Measurements from ENCODE around the gene CDH13.

Gene CDH13

DNA sequence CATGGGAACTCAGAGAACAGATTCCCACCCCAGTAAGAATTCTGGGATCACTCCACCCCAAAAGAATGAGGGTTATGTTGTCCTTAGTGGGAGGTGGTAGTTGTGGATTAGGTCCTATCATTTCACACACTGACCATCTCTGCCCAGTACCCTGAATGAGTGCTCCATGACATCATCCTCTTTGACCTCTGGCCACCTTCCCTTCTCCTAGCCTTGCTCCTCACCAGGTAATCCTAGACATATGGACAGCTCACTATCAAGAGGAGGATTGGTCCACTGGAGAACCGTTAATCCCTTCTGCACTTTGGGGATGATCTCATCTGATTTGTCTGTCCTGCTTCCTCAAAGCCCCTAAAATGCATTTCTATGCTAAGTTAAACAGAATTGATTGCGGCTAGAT lies 642.8 kb downstream of the CDH13 start:
- Histone ChIP-seq H3K9ac (ENCODE audit: low read length) (no peak overlapping the region), H3F3A (ENCODE audit: insufficient read depth, low read length) (no peaks in the 10 kb centered on the region), H3K9me3 (replicated peaks; ENCODE audit: insufficient read depth, low read length) (no peaks in the 10 kb centered on the region), H3K9me2 (replicated peaks; ENCODE audit: insufficient read depth, low read length) (no peaks in the 10 kb centered on the region), H2AFZ (ENCODE audit: low read length) (no peak overlapping the region), H3K27me3 (replicated peaks; ENCODE audit: insufficient read depth, low read length) (no peaks in the 10 kb centered on the region), H3K36me3 (replicated peaks; ENCODE audit: insufficient read depth, low read length) (no peaks in the 10 kb centered on the region), H3K27ac (ENCODE audit: low read length) (no peak overlapping the region), H3K4me2 (ENCODE audit: low read depth, low read length) (no peak overlapping the region), H3K79me2 (ENCODE audit: low read length) (no peaks in the 10 kb centered on the region), H3K4me3 (ENCODE audit: low read length) (no peak overlapping the region), H3K4me1 (ENCODE audit: low read length) (no peaks in the 10 kb centered on the region), H4K20me1 (ENCODE audit: insufficient read depth, low read length) (no peaks in the 10 kb centered on the region)
- DNase-seq: no peak
- TF ChIP-seq EZH2 (optimal IDR thresholded peaks at IDR 0.05; ENCODE audit: low read depth, low read length) (no peak), EZH2phosphoT487 (IDR thresholded peaks at IDR 0.05; ENCODE audit: low read length) (no peak)
- TF ChIP-seq, protein P1, sequence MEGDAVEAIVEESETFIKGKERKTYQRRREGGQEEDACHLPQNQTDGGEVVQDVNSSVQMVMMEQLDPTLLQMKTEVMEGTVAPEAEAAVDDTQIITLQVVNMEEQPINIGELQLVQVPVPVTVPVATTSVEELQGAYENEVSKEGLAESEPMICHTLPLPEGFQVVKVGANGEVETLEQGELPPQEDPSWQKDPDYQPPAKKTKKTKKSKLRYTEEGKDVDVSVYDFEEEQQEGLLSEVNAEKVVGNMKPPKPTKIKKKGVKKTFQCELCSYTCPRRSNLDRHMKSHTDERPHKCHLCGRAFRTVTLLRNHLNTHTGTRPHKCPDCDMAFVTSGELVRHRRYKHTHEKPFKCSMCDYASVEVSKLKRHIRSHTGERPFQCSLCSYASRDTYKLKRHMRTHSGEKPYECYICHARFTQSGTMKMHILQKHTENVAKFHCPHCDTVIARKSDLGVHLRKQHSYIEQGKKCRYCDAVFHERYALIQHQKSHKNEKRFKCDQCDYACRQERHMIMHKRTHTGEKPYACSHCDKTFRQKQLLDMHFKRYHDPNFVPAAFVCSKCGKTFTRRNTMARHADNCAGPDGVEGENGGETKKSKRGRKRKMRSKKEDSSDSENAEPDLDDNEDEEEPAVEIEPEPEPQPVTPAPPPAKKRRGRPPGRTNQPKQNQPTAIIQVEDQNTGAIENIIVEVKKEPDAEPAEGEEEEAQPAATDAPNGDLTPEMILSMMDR (IDR thresholded peaks at IDR 0.05; ENCODE audit: low read length): no peak

DNA sequence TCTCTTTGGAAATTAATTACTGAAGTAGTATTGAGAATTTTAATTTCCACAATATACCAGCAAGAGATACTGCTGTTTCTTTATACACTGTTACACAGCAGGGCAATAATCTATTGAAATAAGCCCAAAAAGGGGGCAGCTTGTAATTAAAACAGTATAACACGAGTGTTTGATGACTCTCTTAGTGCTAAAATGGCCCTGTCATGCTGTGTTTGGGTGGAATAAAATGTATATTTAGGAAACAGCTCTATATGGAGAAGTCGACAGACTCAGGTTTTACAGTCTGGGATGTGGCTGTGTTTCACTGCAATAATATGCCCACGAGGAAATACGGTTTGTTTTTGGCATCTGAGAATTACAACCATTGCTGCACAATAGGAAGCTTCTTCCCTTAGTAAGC lies 643.3 kb downstream of the CDH13 start:
- Histone ChIP-seq H3K4me3 (ENCODE audit: low read length) (no peak overlapping the region), H3K4me2 (ENCODE audit: low read depth, low read length) (no peak overlapping the region), H3K9me2 (replicated peaks; ENCODE audit: insufficient read depth, low read length) (no peaks in the 10 kb centered on the region), H3K27me3 (replicated peaks; ENCODE audit: insufficient read depth, low read length) (no peaks in the 10 kb centered on the region), H3K4me1 (ENCODE audit: low read length) (no peaks in the 10 kb centered on the region), H3K27ac (ENCODE audit: low read length) (no peak overlapping the region), H3K9me3 (replicated peaks; ENCODE audit: insufficient read depth, low read length) (no peaks in the 10 kb centered on the region), H3K79me2 (ENCODE audit: low read length) (no peaks in the 10 kb centered on the region), H3F3A (ENCODE audit: insufficient read depth, low read length) (no peaks in the 10 kb centered on the region), H4K20me1 (ENCODE audit: insufficient read depth, low read length) (no peaks in the 10 kb centered on the region), H3K36me3 (replicated peaks; ENCODE audit: insufficient read depth, low read length) (no peaks in the 10 kb centered on the region), H3K9ac (ENCODE audit: low read length) (no peak overlapping the region), H2AFZ (ENCODE audit: low read length) (no peak overlapping the region)
- DNase-seq: no peak
- TF ChIP-seq EZH2phosphoT487 (IDR thresholded peaks at IDR 0.05; ENCODE audit: low read length) (no peak), EZH2 (optimal IDR thresholded peaks at IDR 0.05; ENCODE audit: low read depth, low read length) (no peak)
- TF ChIP-seq, protein P1 (IDR thresholded peaks at IDR 0.05; ENCODE audit: low read length): no peak

DNA sequence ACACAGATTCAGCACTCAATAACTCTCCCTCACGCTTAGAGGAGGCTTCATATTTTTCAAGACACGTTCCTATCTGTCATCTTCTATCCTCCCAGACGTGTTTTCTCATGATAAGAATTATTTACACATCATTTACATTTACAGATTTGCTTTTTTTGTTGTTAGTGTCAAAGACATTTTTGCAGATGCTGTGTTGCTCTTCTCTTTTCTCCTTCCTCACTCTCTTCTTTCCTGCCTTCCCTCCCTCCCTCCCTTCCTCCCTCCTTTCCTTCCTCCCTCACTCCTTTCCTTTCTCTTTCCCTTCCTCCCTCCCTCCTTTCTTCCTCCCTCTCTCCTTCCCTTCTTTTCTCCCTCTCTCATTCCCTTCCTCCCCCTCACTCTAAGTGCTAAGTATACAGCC lies 643.9 kb downstream of the CDH13 start:
- Histone ChIP-seq H3K4me1 (ENCODE audit: low read length) (no peaks in the 10 kb centered on the region), H3K4me2 (ENCODE audit: low read depth, low read length) (no peak overlapping the region), H3K27me3 (replicated peaks; ENCODE audit: insufficient read depth, low read length) (no peaks in the 10 kb centered on the region), H3K9ac (ENCODE audit: low read length) (no peak overlapping the region), H3K79me2 (ENCODE audit: low read length) (no peaks in the 10 kb centered on the region), H3K9me2 (replicated peaks; ENCODE audit: insufficient read depth, low read length) (no peaks in the 10 kb centered on the region), H2AFZ (ENCODE audit: low read length) (no peak overlapping the region), H3F3A (ENCODE audit: insufficient read depth, low read length) (no peaks in the 10 kb centered on the region), H4K20me1 (ENCODE audit: insufficient read depth, low read length) (no peaks in the 10 kb centered on the region), H3K36me3 (replicated peaks; ENCODE audit: insufficient read depth, low read length) (no peaks in the 10 kb centered on the region), H3K9me3 (replicated peaks; ENCODE audit: insufficient read depth, low read length) (no peaks in the 10 kb centered on the region), H3K27ac (ENCODE audit: low read length) (no peak overlapping the region), H3K4me3 (ENCODE audit: low read length) (no peak overlapping the region)
- TF ChIP-seq EZH2 (optimal IDR thresholded peaks at IDR 0.05; ENCODE audit: low read depth, low read length): no peak
- TF ChIP-seq, protein P1 (IDR thresholded peaks at IDR 0.05; ENCODE audit: low read length): no peak
- no peak for DNase-seq
